ENCODE measurements around the gene TNFRSF17.
"Not testable (repeated sequence)": the region's sequence is repeated elsewhere in the genome, so short reads cannot be mapped to it uniquely, and the experiment has no call there.

DNA sequence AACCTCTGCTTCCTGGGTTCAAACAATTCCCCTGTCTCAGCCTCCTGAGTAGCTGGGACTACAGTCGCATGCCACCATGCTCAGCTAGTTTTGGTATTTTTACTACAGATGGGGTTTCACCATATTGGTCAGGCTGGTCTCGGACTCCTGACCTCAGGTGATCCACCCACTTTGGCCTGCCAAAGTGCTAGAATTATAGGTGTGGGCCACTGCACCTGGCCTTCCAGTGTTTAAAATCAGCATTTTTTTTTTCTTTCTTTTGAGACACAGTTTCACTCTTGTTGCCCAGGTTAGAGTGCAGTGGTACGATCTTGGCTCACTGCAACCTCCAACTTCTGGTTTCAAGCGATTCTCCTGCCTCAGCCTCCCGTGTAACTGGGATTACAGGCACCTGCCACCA lies 5.3 kb downstream of the TNFRSF17 start:
- TF ChIP-seq, protein P1, sequence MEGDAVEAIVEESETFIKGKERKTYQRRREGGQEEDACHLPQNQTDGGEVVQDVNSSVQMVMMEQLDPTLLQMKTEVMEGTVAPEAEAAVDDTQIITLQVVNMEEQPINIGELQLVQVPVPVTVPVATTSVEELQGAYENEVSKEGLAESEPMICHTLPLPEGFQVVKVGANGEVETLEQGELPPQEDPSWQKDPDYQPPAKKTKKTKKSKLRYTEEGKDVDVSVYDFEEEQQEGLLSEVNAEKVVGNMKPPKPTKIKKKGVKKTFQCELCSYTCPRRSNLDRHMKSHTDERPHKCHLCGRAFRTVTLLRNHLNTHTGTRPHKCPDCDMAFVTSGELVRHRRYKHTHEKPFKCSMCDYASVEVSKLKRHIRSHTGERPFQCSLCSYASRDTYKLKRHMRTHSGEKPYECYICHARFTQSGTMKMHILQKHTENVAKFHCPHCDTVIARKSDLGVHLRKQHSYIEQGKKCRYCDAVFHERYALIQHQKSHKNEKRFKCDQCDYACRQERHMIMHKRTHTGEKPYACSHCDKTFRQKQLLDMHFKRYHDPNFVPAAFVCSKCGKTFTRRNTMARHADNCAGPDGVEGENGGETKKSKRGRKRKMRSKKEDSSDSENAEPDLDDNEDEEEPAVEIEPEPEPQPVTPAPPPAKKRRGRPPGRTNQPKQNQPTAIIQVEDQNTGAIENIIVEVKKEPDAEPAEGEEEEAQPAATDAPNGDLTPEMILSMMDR (IDR thresholded peaks at IDR 0.05), result not testable (repeated sequence)
- TF ChIP-seq POLR2A (IDR thresholded peaks at IDR 0.05), result not testable (repeated sequence)

Data from tibial nerve (tissue), 3 donors.